CD4-positive, alpha-beta T cell (primary cell): ENCODE measurements around the gene PDE5A. TPM values are rescaled to one million over a fixed set of nuclear protein-coding genes. Genes with fewer than 3 reads are reported as not detected.

Source experiments
- ATAC-seq: fragments of 200-7000 bp; cut with Tn5 transposase; one replicate; pipeline ENCODE4 v1.10.0; 2022; ENCODE audit warnings: mild to moderate bottlenecking; ENCODE audit not compliant: poor library complexity
- CTCF ChIA-PET: fragments of 350-600 bp; sonication (Branson Sonifier 250); formaldehyde crosslinking; loops from one replicate; lab custom pipeline; 2021; ENCODE audit warnings: antibody characterized with exemption, inconsistent platforms; lab: Charles Lee
- POLR2A ChIA-PET: fragments of 350-600 bp; sonication (Branson Sonifier 250); formaldehyde crosslinking; loops from one replicate; lab custom pipeline; 2021; ENCODE audit warnings: antibody characterized with exemption, inconsistent platforms; lab: Charles Lee
- DNase-seq, 14 experiments: peaks; one replicate each; pipeline ENCODE4 v3.0.0-alpha.2; 2013 to 2020; ENCODE audit warnings: mixed read lengths in 2 of 14
- H3K27ac ChIP-seq, 2 donors: one replicate each; pipeline versions ENCODE4 v1.5.1 to v1.7.0; 2013; ENCODE audit warnings: low read length in 2 of 2, low read depth in 1 of 2, mild to moderate bottlenecking in 1 of 2
- H3K27me3 ChIP-seq, 2 experiments: 1 replicate in 1 of 2; 2 replicates in 1 of 2; pipeline versions ENCODE4 v1.6.1 to v1.7.0; 2013; ENCODE audit warnings: low read length in 2 of 2, control low read depth in 1 of 2, mild to moderate bottlenecking in 1 of 2, moderate library complexity in 1 of 2; ENCODE audit not compliant: insufficient read depth in 2 of 2, control insufficient read depth in 1 of 2
- H3K36me3 ChIP-seq: one replicate; pipeline ENCODE4 v1.6.1; 2013; ENCODE audit warnings: low read length, control low read depth; ENCODE audit not compliant: insufficient read depth
- H3K4me1 ChIP-seq: one replicate; pipeline ENCODE4 v1.6.1; 2013; ENCODE audit warnings: low read length, control low read depth; ENCODE audit not compliant: insufficient read depth
- H3K4me3 ChIP-seq: one replicate; pipeline ENCODE4 v1.5.1; 2013; ENCODE audit warnings: mild to moderate bottlenecking, low read length, moderate library complexity
- H3K9me3 ChIP-seq, 2 experiments: 1 replicate in 1 of 2; 2 replicates in 1 of 2; pipeline versions ENCODE4 v1.6.1 to v1.7.0; 2013; ENCODE audit warnings: low read length in 2 of 2, mild to moderate bottlenecking in 2 of 2, control low read depth in 1 of 2, moderate library complexity in 1 of 2; ENCODE audit not compliant: control insufficient read depth in 1 of 2, insufficient read depth in 1 of 2
- H3K27ac Mint-ChIP-seq: one replicate; pipeline ENCODE4 v1.8.0; 2020; ENCODE audit warnings: mixed read lengths
- H3K27me3 Mint-ChIP-seq: one replicate; pipeline ENCODE4 v1.8.0; 2021; ENCODE audit warnings: mixed read lengths
- H3K36me3 Mint-ChIP-seq: one replicate; pipeline ENCODE4 v1.8.0; 2021; ENCODE audit warnings: low read depth, mixed read lengths
- H3K4me1 Mint-ChIP-seq: one replicate; pipeline ENCODE4 v1.8.0; 2021; ENCODE audit warnings: low read depth, mixed read lengths
- H3K4me3 Mint-ChIP-seq: one replicate; pipeline ENCODE4 v1.8.0; 2020; ENCODE audit warnings: mild to moderate bottlenecking, mixed read lengths
- H3K9me3 Mint-ChIP-seq: one replicate; pipeline ENCODE4 v1.8.0; 2020; ENCODE audit warnings: mixed read lengths
- intact Hi-C, 2 experiments: fragments of 100-400 bp; cut with DNase I in 1 of 2; cut with micrococcal nuclease in 1 of 2; formaldehyde crosslinking; loops; one replicate each; pipeline versions ENCODE4 v1.15.1 to v1.9.0; 2023 to 2025; cut with DNase I, micrococcal nuclease
- total RNA-seq, 174 experiments: library from RNA in 2 of 174; stranded (reverse) in 2 of 174; gene quantifications; one replicate each; pipeline ENCODE4 v1.2.3 and lab custom pipeline; 2021 to 2026
- TF ChIP-seq, protein P1 (sequence below): fragments of 200-600 bp; IDR thresholded peaks from one replicate; pipeline ENCODE4 v1.8.0; 2022; ENCODE audit warnings: antibody characterized with exemption, mild to moderate bottlenecking

The PDE5A gene
- total RNA-seq, 2 experiments from 2014 or later: 0.11 to 0.56 TPM

DNA sequence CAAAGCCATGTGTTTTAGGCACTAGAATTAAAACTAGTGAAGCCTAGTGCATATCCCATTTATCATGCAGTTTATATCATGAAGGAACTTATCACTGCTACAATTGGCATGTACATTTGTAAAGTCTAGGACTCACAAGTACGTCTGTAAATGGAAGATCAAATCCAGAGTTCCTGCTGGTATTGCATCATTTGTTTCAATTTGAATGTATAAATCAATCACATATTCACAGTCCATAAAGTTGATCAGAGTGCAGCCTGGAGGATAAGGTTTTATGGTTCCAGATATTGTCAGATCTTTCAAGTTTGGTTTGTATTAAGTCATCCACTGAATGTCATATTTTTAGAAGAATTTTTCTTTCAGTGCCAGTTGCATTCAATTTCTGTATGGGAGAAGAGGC is 32.6 kb upstream of the PDE5A start:
- H3K4me3 ChIP-seq: no peak overlapping the region
- H3K4me1 ChIP-seq: no peaks in the 10 kb centered on the region
- POLR2A ChIA-PET: no interaction called here
- no peak for DNase-seq
- H3K9me3 Mint-ChIP-seq: no peaks in the 10 kb centered on the region
- TF ChIP-seq, protein P1, sequence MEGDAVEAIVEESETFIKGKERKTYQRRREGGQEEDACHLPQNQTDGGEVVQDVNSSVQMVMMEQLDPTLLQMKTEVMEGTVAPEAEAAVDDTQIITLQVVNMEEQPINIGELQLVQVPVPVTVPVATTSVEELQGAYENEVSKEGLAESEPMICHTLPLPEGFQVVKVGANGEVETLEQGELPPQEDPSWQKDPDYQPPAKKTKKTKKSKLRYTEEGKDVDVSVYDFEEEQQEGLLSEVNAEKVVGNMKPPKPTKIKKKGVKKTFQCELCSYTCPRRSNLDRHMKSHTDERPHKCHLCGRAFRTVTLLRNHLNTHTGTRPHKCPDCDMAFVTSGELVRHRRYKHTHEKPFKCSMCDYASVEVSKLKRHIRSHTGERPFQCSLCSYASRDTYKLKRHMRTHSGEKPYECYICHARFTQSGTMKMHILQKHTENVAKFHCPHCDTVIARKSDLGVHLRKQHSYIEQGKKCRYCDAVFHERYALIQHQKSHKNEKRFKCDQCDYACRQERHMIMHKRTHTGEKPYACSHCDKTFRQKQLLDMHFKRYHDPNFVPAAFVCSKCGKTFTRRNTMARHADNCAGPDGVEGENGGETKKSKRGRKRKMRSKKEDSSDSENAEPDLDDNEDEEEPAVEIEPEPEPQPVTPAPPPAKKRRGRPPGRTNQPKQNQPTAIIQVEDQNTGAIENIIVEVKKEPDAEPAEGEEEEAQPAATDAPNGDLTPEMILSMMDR: no peak
- no peaks in the 10 kb centered on the region for H3K36me3 Mint-ChIP-seq
- no peaks in the 10 kb centered on the region for H3K9me3 ChIP-seq
- no peak overlapping the region for H3K27ac ChIP-seq
- no peaks in the 10 kb centered on the region for H3K4me1 Mint-ChIP-seq
- H3K27me3 Mint-ChIP-seq: peaks cover 42% of the 10 kb centered on the region
- H3K27ac Mint-ChIP-seq: no peak overlapping the region
- peaks cover 0 to 9% of the 10 kb centered on the region in 2 experiments for H3K27me3 ChIP-seq
- H3K36me3 ChIP-seq: no peaks in the 10 kb centered on the region
- intact Hi-C loops: no loop called here
- no peak for ATAC-seq
- CTCF ChIA-PET: no interaction called here
- no peak overlapping the region for H3K4me3 Mint-ChIP-seq

DNA sequence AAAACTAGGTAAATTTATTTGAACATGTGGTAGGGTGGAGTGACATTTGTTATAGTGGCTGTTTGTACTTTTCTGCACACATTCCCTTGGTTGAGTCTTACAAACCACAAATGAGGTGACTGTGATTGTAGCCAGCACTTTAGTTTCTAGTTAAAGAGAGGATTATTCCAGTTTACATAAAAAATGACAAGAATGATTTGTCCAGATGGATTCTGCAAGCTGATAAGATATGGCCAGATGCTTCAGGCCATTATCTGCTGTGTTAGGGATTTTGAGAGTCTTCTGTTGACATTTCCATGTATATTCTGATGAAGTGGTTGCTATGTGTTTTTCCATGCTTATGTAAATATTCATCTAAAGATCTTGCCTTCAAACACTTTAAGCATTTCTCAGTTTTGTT is 31.0 kb upstream of the PDE5A start:
- Mint-ChIP-seq H3K36me3 (no peaks in the 10 kb centered on the region), H3K27me3 (peaks cover 36% of the 10 kb centered on the region), H3K9me3 (no peaks in the 10 kb centered on the region), H3K4me1 (no peaks in the 10 kb centered on the region), H3K4me3 (no peak overlapping the region), H3K27ac (no peak overlapping the region)
- no peak for DNase-seq
- intact Hi-C loops: no loop called here
- H3K36me3 ChIP-seq: no peaks in the 10 kb centered on the region
- POLR2A ChIA-PET: no interaction called here
- TF ChIP-seq, protein P1: no peak
- H3K9me3 ChIP-seq: no peaks in the 10 kb centered on the region
- ATAC-seq: no peak
- H3K27me3 ChIP-seq: peaks cover 0 to 3% of the 10 kb centered on the region in 2 experiments
- no peak overlapping the region for H3K4me3 ChIP-seq
- CTCF ChIA-PET: interaction anchor here (1.0 kb wide), 1 partner anchor 31 kb away, joined by 3 read pairs; the partner anchor contains the start of gene PDE5A
- no peak overlapping the region for H3K27ac ChIP-seq
- no peaks in the 10 kb centered on the region for H3K4me1 ChIP-seq

DNA sequence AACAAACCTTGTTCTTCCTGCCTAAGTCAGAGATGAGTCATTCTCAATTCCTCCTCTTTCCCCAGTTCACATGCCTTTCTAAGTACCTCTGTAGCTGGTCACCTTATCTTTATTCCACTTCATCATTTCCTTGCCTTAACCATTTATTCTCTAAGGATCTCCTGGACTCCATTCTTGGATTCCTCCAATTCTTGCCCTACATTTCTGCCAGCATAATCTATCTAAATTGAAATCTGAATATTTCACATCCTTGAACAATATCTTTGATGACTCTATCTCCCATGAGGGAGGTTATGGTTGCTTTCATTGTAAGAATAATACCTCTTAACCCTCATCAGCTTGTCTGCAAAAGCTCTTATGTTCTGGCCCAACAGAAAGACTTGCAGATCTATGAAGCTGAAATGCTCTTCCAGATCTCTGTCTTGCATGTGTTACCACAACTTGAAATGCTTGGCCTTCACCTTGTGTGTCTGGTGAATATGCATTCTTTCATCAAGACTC is 28.6 kb upstream of the PDE5A start:
- Mint-ChIP-seq H3K27ac (no peak overlapping the region), H3K4me1 (no peaks in the 10 kb centered on the region), H3K36me3 (no peaks in the 10 kb centered on the region), H3K27me3 (peaks cover 16% of the 10 kb centered on the region), H3K9me3 (no peaks in the 10 kb centered on the region), H3K4me3 (no peak overlapping the region)
- ATAC-seq: no peak
- H3K4me1 ChIP-seq: no peaks in the 10 kb centered on the region
- intact Hi-C loops: no loop called here
- TF ChIP-seq, protein P1: no peak
- CTCF ChIA-PET: no interaction called here
- no peaks in the 10 kb centered on the region for H3K9me3 ChIP-seq
- H3K27me3 ChIP-seq: no peaks in the 10 kb centered on the region
- no peak overlapping the region for H3K27ac ChIP-seq
- H3K4me3 ChIP-seq: no peak overlapping the region
- POLR2A ChIA-PET: no interaction called here
- no peaks in the 10 kb centered on the region for H3K36me3 ChIP-seq
- no peak for DNase-seq
